Stimulated activated CD4-positive, alpha-beta T cell treated with anti-CD3 and anti-CD28 coated beads, Interleukin-12 subunit alpha, Interleukin-12 subunit beta, amount 100 ng/mL, for 48 hours (primary cell): ENCODE measurements around the gene AK4.

Experiments used
- DNase-seq, 3 donors: peaks; one replicate each; pipeline ENCODE4 v3.0.0-alpha.2; 2020; ENCODE audit warnings: low read depth in 2 of 3, low spot score in 1 of 3

The AK4 gene

GRCh38 chr1:65269612-65270011, 121.6 kb downstream of the AK4 start:
- no peak for DNase-seq

GRCh38 chr1:65276197-65276939, 128.4 kb downstream of the AK4 start:
- no peak for DNase-seq

DNA sequence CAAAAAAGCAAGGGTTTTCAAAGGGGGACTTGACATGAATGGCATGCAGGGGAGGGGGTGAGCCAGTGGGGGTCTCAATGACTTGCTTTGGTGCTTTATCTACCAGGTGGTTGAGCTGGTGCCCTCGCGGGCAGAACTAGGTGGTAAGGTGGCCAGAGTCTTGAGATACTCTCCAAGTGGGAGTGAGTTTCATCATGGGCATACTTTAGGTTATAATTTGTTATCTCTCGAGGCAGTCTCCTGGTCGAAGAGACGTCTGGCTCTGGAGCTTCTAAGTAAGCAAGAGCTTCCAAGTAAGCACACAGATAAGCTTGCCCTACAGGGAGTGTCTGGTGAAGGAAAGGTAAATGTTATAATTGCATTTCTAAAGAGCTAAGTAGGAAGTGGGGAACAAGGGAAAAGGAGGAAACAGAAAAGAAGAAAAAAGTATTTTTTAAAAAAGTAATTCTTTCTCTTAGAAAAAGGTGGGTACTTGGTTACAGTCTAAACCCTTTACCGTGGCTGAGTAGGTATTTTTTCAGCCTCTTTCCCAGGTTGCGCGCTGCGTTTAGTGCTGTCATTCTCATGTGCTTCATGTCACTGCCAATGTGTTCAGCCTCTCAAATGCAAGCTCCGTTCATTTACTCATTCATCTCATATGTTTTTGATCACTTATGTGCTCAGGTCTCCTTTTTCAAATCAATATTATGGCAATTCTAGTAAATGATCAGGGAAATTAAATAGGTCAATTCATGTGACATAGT, 129.8 kb downstream of the AK4 start:
- DNase-seq = no peak

DNA sequence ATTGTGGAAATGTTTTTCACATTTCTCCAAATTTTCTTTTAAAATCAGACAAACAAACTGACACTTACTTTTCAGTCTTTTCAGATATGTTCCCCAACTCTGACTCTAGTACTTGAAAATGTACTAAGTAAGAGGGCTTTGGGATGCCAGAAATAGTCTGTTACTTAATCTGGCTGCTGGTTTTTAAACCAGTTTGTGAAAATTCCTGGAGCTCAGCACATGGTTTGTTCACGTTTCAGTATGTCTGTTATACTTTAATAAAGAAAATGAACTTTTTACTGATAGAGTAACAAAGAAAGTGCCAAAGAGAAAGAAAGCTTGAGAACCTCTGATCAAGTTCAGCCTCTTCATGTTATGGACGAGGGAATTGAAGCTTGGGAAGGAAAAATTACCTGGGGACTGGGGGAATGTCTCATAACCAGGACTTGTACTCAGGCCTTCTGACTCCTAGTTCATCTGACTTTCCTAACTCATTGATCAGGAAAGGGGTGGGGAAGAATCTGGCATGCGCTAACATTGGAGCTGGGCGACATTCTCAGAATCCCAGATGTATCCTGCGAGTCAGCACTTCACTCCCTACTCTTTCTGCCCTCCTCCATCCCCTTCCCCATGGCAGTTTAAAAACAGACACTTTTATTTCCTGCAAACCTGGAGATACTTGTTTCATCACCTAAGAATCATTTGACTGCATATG, 130.5 kb downstream of the AK4 start:
- no peak for DNase-seq

- DNase-seq = no peak
These were observed 131.2 kb downstream of the AK4 start for GRCh38 chr1:65279070-65279779.
